H1 (cell line): ENCODE measurements around the gene SLC23A3. TPM values are rescaled to one million over a fixed set of nuclear protein-coding genes. Genes with fewer than 3 reads are reported as not detected.

ENCODE experiments used
- CHD7 ChIP-seq: fragments of 300-600 bp; sonication (generic); IDR thresholded peaks from 2 replicates; pipeline ENCODE4 v1.7.1; 2012; ENCODE audit warnings: low read length, moderate library complexity, mild to moderate bottlenecking, inconsistent platforms; ENCODE audit not compliant: insufficient replicate concordance
- GTF2F1 ChIP-seq: IDR thresholded peaks from 2 replicates; pipeline ENCODE4 v1.6.1; 2012; ENCODE audit warnings: low read depth, low read length, improper control_type of control experiment, borderline replicate concordance
- JUND ChIP-seq: IDR thresholded peaks from 2 replicates; pipeline ENCODE4 v1.6.1; 2011; ENCODE audit warnings: mild to moderate bottlenecking, improper control_type of control experiment, low read length
- SIN3A ChIP-seq, 2 experiments: IDR thresholded peaks in 1 of 2; conservative IDR thresholded peaks in 1 of 2; 2 replicates each; pipeline ENCODE4 v1.6.1; 2011 to 2012; ENCODE audit warnings: low read length in 2 of 2, improper control_type of control experiment in 1 of 2, low read depth in 1 of 2, mild to moderate bottlenecking in 1 of 2
- polyA plus RNA-seq, 7 experiments: library from polyadenylated mRNA; depleted of rRNA in 3 of 7; stranded (reverse) in 5 of 7; unstranded in 2 of 7; fragments of >200 nt in 5 of 7; fragments of 200-250 nt in 2 of 7; gene quantifications; 1 replicate in 5 of 7; 2 replicates in 1 of 7; 4 replicates in 1 of 7; pipeline versions ENCODE4 v1.2.1 to v1.2.3, GENCODE V29; 2011 to 2013; ENCODE audit warnings: missing spikeins in 2 of 7, mixed read lengths in 2 of 7
- total RNA-seq: library from RNA; stranded (reverse); fragmentation: NEBNext Ultra II Directional; extraction: Animal tissue kit (Norgen Biotek cat#: 25700); gene quantifications from 2 replicates; pipeline ENCODE4 v1.2.1, GENCODE V29; 2021

SLC23A3 gene
- total and polyA plus RNA-seq, 2 of the 8 experiments (the other 6 are each of a cell fraction or from before 2014, with no cell fraction given): 0.35 to 0.84 TPM

- TF ChIP-seq CHD7 (no peak), SIN3A (conservative IDR thresholded peaks at IDR 0.05 in 1 of 2, IDR thresholded peaks at IDR 0.05 in 1 of 2; ENCODE audit: low read depth in 1 of 2, low read length in 2 of 2) (no peak), GTF2F1 (no peak), JUND (no peak)
- TF ChIP-seq, all 59 proteins: peak for 0
Measured at GRCh38 chr2:219123356-219124135, 46.3 kb downstream of the SLC23A3 start (continued).
